ENCODE measurements around the gene TIPARP. TPM values are rescaled to one million over a fixed set of nuclear protein-coding genes. Genes with fewer than 3 reads are reported as not detected.
"Not testable (repeated sequence)": the region's sequence is repeated elsewhere in the genome, so short reads cannot be mapped to it uniquely, and the experiment has no call there.

TIPARP gene
- total and polyA plus RNA-seq, 2 donors (not counting 1 experiment from before 2014, with no cell fraction given), result 8.6 to 22.1 TPM

DNA sequence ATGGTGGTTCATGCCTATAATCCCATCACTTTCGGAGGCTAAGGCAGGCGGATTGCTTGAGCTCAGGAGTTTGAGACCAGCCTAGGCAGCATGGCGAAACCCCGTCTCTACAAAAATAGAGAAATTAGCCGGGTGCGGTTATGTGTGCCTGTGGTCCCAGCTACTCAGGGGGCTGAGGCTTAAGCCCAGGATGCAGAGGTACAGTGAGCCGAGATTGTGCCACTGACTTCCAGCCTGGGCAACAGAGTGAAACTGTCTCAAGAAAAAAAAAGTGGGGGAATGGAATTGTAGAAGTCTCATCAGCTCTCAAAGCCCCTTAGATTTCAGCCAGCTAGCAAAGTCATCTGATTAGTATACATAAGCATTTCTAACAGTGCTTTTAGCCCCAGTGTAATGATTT is 33.2 kb downstream of the TIPARP start:
- no peak overlapping the region for H3K4me3 ChIP-seq (replicated peaks in 1 of 4; ENCODE audit: control extremely low read depth in 1 of 4, insufficient read depth in 1 of 4, low read depth in 3 of 4, low read length in 4 of 4)
- H3K36me3 ChIP-seq (ENCODE audit: control insufficient read depth, insufficient read depth, low read length), result peaks cover 7% of the 10 kb centered on the region
- no peaks in the 10 kb centered on the region for H3K4me1 ChIP-seq (ENCODE audit: control insufficient read depth, extremely low read depth, insufficient read depth, low read length)
- H3K27ac ChIP-seq (ENCODE audit: insufficient read depth, low read length), result no peak overlapping the region
- H3K27me3 ChIP-seq (ENCODE audit: control insufficient read depth, insufficient read depth, low read length), result no peaks in the 10 kb centered on the region
- TF ChIP-seq, protein P1, sequence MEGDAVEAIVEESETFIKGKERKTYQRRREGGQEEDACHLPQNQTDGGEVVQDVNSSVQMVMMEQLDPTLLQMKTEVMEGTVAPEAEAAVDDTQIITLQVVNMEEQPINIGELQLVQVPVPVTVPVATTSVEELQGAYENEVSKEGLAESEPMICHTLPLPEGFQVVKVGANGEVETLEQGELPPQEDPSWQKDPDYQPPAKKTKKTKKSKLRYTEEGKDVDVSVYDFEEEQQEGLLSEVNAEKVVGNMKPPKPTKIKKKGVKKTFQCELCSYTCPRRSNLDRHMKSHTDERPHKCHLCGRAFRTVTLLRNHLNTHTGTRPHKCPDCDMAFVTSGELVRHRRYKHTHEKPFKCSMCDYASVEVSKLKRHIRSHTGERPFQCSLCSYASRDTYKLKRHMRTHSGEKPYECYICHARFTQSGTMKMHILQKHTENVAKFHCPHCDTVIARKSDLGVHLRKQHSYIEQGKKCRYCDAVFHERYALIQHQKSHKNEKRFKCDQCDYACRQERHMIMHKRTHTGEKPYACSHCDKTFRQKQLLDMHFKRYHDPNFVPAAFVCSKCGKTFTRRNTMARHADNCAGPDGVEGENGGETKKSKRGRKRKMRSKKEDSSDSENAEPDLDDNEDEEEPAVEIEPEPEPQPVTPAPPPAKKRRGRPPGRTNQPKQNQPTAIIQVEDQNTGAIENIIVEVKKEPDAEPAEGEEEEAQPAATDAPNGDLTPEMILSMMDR (conservative IDR thresholded peaks at IDR 0.05 in 1 of 2, IDR thresholded peaks at IDR 0.05 in 1 of 2; ENCODE audit: low read depth in 1 of 2, low read length in 2 of 2), result no peak
- no peak for TF ChIP-seq EZH2 (IDR thresholded peaks at IDR 0.05; ENCODE audit: low read length, missing control alignments)
- no peak overlapping the region for H3K4me2 ChIP-seq (ENCODE audit: extremely low read depth, insufficient read depth, low read length)
- no peaks in the 10 kb centered on the region for H3K79me2 ChIP-seq (ENCODE audit: control insufficient read depth, insufficient read depth, low read length)
- no peak overlapping the region for H3K9ac ChIP-seq (ENCODE audit: insufficient read depth, low read length)
- no peaks in the 10 kb centered on the region for H3K9me3 ChIP-seq (ENCODE audit: control insufficient read depth, insufficient read depth, low read depth, low read length)
- no peaks in the 10 kb centered on the region for H4K20me1 ChIP-seq (ENCODE audit: control insufficient read depth, extremely low read depth, insufficient read depth, low read length)
- no peak overlapping the region for H2AFZ ChIP-seq (ENCODE audit: low read length)
- no peak for DNase-seq (ENCODE audit: low read depth in 2 of 2)

DNA sequence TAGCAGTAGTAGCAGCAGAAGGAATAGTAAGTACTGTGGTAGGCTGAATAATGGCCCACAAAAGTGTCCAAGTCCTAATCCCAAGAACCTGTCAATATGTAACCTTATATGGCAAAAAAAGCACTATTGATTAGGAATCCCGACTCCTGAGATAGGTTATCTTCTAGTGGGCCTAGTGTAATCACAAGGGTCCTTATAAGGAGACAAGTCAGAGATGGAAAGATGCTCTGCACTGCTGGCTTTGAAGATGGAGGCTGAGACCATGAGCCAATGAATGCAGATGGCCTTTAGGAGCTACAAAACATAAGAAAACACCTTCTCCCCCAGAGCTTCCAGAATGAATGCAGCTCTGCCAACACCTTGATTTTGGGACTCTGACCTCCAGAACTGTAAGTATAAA is 36.0 kb downstream of the TIPARP start:
- Histone ChIP-seq H3K9ac (ENCODE audit: insufficient read depth, low read length) (no peak overlapping the region), H3K79me2 (ENCODE audit: control insufficient read depth, insufficient read depth, low read length) (no peaks in the 10 kb centered on the region), H3K27ac (ENCODE audit: insufficient read depth, low read length) (no peak overlapping the region), H4K20me1 (ENCODE audit: control insufficient read depth, extremely low read depth, insufficient read depth, low read length) (no peaks in the 10 kb centered on the region), H3K36me3 (ENCODE audit: control insufficient read depth, insufficient read depth, low read length) (no peaks in the 10 kb centered on the region), H3K9me3 (ENCODE audit: control insufficient read depth, insufficient read depth, low read depth, low read length) (no peaks in the 10 kb centered on the region), H3K4me1 (ENCODE audit: control insufficient read depth, extremely low read depth, insufficient read depth, low read length) (no peaks in the 10 kb centered on the region), H2AFZ (ENCODE audit: low read length) (no peak overlapping the region), H3K27me3 (ENCODE audit: control insufficient read depth, insufficient read depth, low read length) (no peaks in the 10 kb centered on the region), H3K4me3 (replicated peaks in 1 of 4; ENCODE audit: control extremely low read depth in 1 of 4, insufficient read depth in 1 of 4, low read depth in 3 of 4, low read length in 4 of 4) (no peak overlapping the region), H3K4me2 (ENCODE audit: extremely low read depth, insufficient read depth, low read length) (no peak overlapping the region)
- DNase-seq (ENCODE audit: low read depth in 2 of 2), result no peak
- TF ChIP-seq EZH2 (IDR thresholded peaks at IDR 0.05; ENCODE audit: low read length, missing control alignments), result no peak
- TF ChIP-seq, protein P1 (conservative IDR thresholded peaks at IDR 0.05 in 1 of 2, IDR thresholded peaks at IDR 0.05 in 1 of 2; ENCODE audit: low read depth in 1 of 2, low read length in 2 of 2), result no peak

DNA sequence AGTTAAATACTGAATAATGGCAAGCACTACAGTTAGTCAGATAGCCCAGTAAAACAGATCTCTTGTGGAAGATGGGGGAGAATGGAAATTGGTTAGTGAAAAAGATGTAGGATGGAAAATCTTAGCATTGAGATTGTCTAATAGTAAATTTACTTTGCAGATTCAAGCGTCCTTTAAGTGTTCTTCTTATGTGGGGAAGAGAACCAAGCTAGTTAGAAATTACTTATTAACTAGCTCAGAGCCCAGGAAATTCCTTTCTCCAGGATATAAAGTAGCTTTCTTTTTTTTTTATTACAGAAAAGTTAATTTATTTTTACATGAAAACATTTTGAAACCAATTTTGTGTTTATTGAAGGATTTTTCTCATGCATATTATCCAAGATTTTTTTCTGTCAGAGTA is 36.7 kb downstream of the TIPARP start:
- H3K4me2 ChIP-seq (ENCODE audit: extremely low read depth, insufficient read depth, low read length), result no peak overlapping the region
- no peaks in the 10 kb centered on the region for H3K27me3 ChIP-seq (ENCODE audit: control insufficient read depth, insufficient read depth, low read length)
- H3K9me3 ChIP-seq (ENCODE audit: control insufficient read depth, insufficient read depth, low read depth, low read length), result no peaks in the 10 kb centered on the region
- no peaks in the 10 kb centered on the region for H3K4me1 ChIP-seq (ENCODE audit: control insufficient read depth, extremely low read depth, insufficient read depth, low read length)
- no peak for TF ChIP-seq EZH2 (IDR thresholded peaks at IDR 0.05; ENCODE audit: low read length, missing control alignments)
- TF ChIP-seq, protein P1 (conservative IDR thresholded peaks at IDR 0.05 in 1 of 2, IDR thresholded peaks at IDR 0.05 in 1 of 2; ENCODE audit: low read depth in 1 of 2, low read length in 2 of 2), result no peak
- no peak overlapping the region for H3K4me3 ChIP-seq (replicated peaks in 1 of 4; ENCODE audit: control extremely low read depth in 1 of 4, insufficient read depth in 1 of 4, low read depth in 3 of 4, low read length in 4 of 4)
- no peak overlapping the region for H2AFZ ChIP-seq (ENCODE audit: low read length)
- DNase-seq (ENCODE audit: low read depth in 2 of 2), result no peak
- H3K9ac ChIP-seq (ENCODE audit: insufficient read depth, low read length), result no peak overlapping the region
- no peaks in the 10 kb centered on the region for H3K36me3 ChIP-seq (ENCODE audit: control insufficient read depth, insufficient read depth, low read length)
- H4K20me1 ChIP-seq (ENCODE audit: control insufficient read depth, extremely low read depth, insufficient read depth, low read length), result no peaks in the 10 kb centered on the region
- H3K79me2 ChIP-seq (ENCODE audit: control insufficient read depth, insufficient read depth, low read length), result no peaks in the 10 kb centered on the region
- H3K27ac ChIP-seq (ENCODE audit: insufficient read depth, low read length), result no peak overlapping the region

DNA sequence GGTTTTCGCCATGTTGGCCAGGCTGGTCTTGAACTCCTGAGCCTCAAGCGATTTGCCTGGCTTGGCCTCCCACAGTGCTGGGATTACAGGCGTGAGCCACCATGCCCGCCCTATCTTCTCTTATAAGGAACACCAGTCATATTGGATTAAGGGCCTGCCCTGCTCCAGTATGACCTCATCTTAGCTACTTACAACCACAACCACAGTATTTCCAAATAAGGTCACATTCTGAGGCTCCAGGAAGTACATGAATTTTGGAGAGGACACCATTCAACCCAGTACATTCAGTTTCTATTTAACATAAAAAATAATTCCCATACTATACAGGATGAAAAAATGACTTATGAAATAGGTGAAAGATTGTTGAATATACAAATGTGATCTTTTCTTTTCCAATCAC is 37.6 kb downstream of the TIPARP start:
- peak in 1 of 2 donors; percentile 51 for DNase-seq (ENCODE audit: low read depth in 2 of 2)
- H3K36me3 ChIP-seq (ENCODE audit: control insufficient read depth, insufficient read depth, low read length); H3K4me1 ChIP-seq (ENCODE audit: control insufficient read depth, extremely low read depth, insufficient read depth, low read length); H3K4me2 ChIP-seq (ENCODE audit: extremely low read depth, insufficient read depth, low read length); H3K27me3 ChIP-seq (ENCODE audit: control insufficient read depth, insufficient read depth, low read length); H4K20me1 ChIP-seq (ENCODE audit: control insufficient read depth, extremely low read depth, insufficient read depth, low read length); H3K4me3 ChIP-seq (replicated peaks in 1 of 4; ENCODE audit: control extremely low read depth in 1 of 4, insufficient read depth in 1 of 4, low read depth in 3 of 4, low read length in 4 of 4); H3K79me2 ChIP-seq (ENCODE audit: control insufficient read depth, insufficient read depth, low read length); H3K27ac ChIP-seq (ENCODE audit: insufficient read depth, low read length); H2AFZ ChIP-seq (ENCODE audit: low read length); H3K9ac ChIP-seq (ENCODE audit: insufficient read depth, low read length); H3K9me3 ChIP-seq (ENCODE audit: control insufficient read depth, insufficient read depth, low read depth, low read length): not testable (repeated sequence)
